ENCODE results near the gene ZNF599. TPM values are rescaled to one million over a fixed set of nuclear protein-coding genes. Genes with fewer than 3 reads are reported as not detected.

The ZNF599 gene
- polyA plus RNA-seq, 1 donor from 2014 or later, result 14.9 TPM

DNA sequence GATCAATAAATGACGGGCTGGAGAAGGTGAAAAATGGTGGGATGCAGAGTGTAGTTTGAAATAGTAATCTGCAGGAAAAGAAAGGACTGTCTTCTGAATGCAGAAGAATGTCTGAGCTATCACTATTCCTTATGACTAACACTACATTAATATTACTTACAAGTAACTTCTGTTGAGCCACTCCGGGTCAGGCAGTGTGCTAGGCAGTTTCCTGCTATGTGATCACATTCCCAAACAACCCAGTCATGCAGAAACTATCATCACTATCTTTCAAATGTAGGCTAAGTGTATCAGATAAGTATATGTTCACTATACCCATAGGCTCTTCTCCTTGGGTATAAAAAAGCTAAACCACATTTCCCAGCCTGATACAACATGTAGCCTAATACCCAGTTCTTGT, 6.6 kb downstream of the ZNF599 start:
- no peaks in the 10 kb centered on the region for H3F3A ChIP-seq (ENCODE audit: insufficient read depth, low read length, poor library complexity, severe bottlenecking)
- H3K9me3 ChIP-seq (ENCODE audit: low read length), result peaks cover 5% of the 10 kb centered on the region
- H3K36me3 ChIP-seq (ENCODE audit: insufficient read depth, low read length), result peaks cover 37% of the 10 kb centered on the region
- H3K27ac ChIP-seq (ENCODE audit: low read length), result no peak overlapping the region
- no peaks in the 10 kb centered on the region for H4K20me1 ChIP-seq (ENCODE audit: insufficient read depth)
- H2AFZ ChIP-seq (ENCODE audit: low read depth, low read length), result no peak overlapping the region
- H3K27me3 ChIP-seq (ENCODE audit: insufficient read depth, low read depth, low read length), result no peaks in the 10 kb centered on the region
- H3K4me3 ChIP-seq (ENCODE audit: low read length), result no peak overlapping the region
- H3K79me2 ChIP-seq (replicated peaks; ENCODE audit: insufficient read depth, low read length), result peaks cover 2% of the 10 kb centered on the region
- no peak overlapping the region for H3K9ac ChIP-seq (ENCODE audit: low read length)
- no peaks in the 10 kb centered on the region for H3K9me2 ChIP-seq (ENCODE audit: insufficient read depth, low read length)
- no peak for TF ChIP-seq RAD21 (conservative IDR thresholded peaks at IDR 0.05)
- TF ChIP-seq, protein P1, sequence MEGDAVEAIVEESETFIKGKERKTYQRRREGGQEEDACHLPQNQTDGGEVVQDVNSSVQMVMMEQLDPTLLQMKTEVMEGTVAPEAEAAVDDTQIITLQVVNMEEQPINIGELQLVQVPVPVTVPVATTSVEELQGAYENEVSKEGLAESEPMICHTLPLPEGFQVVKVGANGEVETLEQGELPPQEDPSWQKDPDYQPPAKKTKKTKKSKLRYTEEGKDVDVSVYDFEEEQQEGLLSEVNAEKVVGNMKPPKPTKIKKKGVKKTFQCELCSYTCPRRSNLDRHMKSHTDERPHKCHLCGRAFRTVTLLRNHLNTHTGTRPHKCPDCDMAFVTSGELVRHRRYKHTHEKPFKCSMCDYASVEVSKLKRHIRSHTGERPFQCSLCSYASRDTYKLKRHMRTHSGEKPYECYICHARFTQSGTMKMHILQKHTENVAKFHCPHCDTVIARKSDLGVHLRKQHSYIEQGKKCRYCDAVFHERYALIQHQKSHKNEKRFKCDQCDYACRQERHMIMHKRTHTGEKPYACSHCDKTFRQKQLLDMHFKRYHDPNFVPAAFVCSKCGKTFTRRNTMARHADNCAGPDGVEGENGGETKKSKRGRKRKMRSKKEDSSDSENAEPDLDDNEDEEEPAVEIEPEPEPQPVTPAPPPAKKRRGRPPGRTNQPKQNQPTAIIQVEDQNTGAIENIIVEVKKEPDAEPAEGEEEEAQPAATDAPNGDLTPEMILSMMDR (IDR thresholded peaks at IDR 0.05; ENCODE audit: poor library complexity, severe bottlenecking), result no peak
- no peak for TF ChIP-seq MXI1 (conservative IDR thresholded peaks at IDR 0.05; ENCODE audit: poor library complexity, severe bottlenecking)
- TF ChIP-seq EZH2 (IDR thresholded peaks at IDR 0.05; ENCODE audit: borderline replicate concordance, insufficient read depth, low read length, poor library complexity, severe bottlenecking), result no peak
- no peak for TF ChIP-seq EP300 (conservative IDR thresholded peaks at IDR 0.05; ENCODE audit: poor library complexity, severe bottlenecking)
- TF ChIP-seq, protein P2, sequence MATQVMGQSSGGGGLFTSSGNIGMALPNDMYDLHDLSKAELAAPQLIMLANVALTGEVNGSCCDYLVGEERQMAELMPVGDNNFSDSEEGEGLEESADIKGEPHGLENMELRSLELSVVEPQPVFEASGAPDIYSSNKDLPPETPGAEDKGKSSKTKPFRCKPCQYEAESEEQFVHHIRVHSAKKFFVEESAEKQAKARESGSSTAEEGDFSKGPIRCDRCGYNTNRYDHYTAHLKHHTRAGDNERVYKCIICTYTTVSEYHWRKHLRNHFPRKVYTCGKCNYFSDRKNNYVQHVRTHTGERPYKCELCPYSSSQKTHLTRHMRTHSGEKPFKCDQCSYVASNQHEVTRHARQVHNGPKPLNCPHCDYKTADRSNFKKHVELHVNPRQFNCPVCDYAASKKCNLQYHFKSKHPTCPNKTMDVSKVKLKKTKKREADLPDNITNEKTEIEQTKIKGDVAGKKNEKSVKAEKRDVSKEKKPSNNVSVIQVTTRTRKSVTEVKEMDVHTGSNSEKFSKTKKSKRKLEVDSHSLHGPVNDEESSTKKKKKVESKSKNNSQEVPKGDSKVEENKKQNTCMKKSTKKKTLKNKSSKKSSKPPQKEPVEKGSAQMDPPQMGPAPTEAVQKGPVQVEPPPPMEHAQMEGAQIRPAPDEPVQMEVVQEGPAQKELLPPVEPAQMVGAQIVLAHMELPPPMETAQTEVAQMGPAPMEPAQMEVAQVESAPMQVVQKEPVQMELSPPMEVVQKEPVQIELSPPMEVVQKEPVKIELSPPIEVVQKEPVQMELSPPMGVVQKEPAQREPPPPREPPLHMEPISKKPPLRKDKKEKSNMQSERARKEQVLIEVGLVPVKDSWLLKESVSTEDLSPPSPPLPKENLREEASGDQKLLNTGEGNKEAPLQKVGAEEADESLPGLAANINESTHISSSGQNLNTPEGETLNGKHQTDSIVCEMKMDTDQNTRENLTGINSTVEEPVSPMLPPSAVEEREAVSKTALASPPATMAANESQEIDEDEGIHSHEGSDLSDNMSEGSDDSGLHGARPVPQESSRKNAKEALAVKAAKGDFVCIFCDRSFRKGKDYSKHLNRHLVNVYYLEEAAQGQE (IDR thresholded peaks at IDR 0.05; ENCODE audit: borderline replicate concordance), result no peak
- TF ChIP-seq POLR2AphosphoS5 (IDR thresholded peaks at IDR 0.05), result no peak
- TF ChIP-seq TAF1 (IDR thresholded peaks at IDR 0.05; ENCODE audit: low read depth), result no peak
- TF ChIP-seq SMC3 (conservative IDR thresholded peaks at IDR 0.05; ENCODE audit: poor library complexity), result no peak
- H3K4me2 ChIP-seq (ENCODE audit: low read length), result no peak overlapping the region

DNA sequence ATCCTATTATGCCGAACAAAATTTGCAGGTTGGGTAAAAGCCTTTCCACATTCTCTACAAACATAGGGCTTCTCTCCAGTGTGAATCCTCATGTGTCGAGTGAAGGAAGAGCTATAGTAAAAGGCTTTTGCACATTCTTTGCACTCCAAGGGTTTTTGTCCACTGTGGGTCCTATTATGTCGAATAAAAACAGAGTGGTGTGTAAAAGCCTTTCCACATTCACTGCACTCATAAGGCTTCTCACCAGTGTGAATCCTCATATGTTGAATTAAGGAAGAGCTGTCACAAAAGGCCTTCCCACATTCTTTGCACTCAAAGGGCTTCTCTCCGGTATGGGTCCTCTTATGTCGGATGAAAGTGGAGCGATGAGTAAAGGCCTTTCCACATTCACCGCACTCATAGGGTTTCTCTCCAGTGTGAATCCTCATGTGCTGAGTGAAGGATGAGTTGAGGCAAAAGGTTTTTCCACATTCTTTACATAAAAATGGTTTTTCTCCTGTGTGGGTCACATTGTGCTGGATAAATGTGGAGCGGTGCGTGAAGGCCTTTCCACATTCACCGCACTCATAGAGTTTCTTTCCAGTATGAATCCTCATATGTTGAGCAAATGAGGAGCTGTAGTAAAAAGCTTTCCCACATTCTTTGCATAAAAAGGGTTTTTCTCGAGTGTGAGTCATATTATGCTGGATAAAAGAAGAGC, 13.6 kb downstream of the ZNF599 start:
- peaks cover 45% of the 10 kb centered on the region for H3K36me3 ChIP-seq (ENCODE audit: insufficient read depth, low read length)

More for the DNA sequence above, 13.6 kb downstream of the ZNF599 start:
- no peak for TF ChIP-seq RAD21 (conservative IDR thresholded peaks at IDR 0.05)
- no peak for TF ChIP-seq MXI1 (conservative IDR thresholded peaks at IDR 0.05; ENCODE audit: poor library complexity, severe bottlenecking)
- TF ChIP-seq, protein P2 (IDR thresholded peaks at IDR 0.05; ENCODE audit: borderline replicate concordance), result no peak
- TF ChIP-seq, protein P1 (IDR thresholded peaks at IDR 0.05; ENCODE audit: poor library complexity, severe bottlenecking), result no peak
- no peak for TF ChIP-seq EZH2 (IDR thresholded peaks at IDR 0.05; ENCODE audit: borderline replicate concordance, insufficient read depth, low read length, poor library complexity, severe bottlenecking)
- no peak for TF ChIP-seq TAF1 (IDR thresholded peaks at IDR 0.05; ENCODE audit: low read depth)
- TF ChIP-seq POLR2AphosphoS5 (IDR thresholded peaks at IDR 0.05), result no peak
- no peak for TF ChIP-seq EP300 (conservative IDR thresholded peaks at IDR 0.05; ENCODE audit: poor library complexity, severe bottlenecking)
- TF ChIP-seq SMC3 (conservative IDR thresholded peaks at IDR 0.05; ENCODE audit: poor library complexity), result no peak
- no peaks in the 10 kb centered on the region for H4K20me1 ChIP-seq (ENCODE audit: insufficient read depth)
- H3K9me3 ChIP-seq (ENCODE audit: low read length), result peaks cover 41% of the 10 kb centered on the region
- no peaks in the 10 kb centered on the region for H3K9me2 ChIP-seq (ENCODE audit: insufficient read depth, low read length)
- H3F3A ChIP-seq (ENCODE audit: insufficient read depth, low read length, poor library complexity, severe bottlenecking), result no peaks in the 10 kb centered on the region
- no peak overlapping the region for H3K9ac ChIP-seq (ENCODE audit: low read length)
- no peak overlapping the region for H3K27ac ChIP-seq (ENCODE audit: low read length)
- H3K4me2 ChIP-seq (ENCODE audit: low read length), result no peak overlapping the region
- no peaks in the 10 kb centered on the region for H3K79me2 ChIP-seq (replicated peaks; ENCODE audit: insufficient read depth, low read length)
- H2AFZ ChIP-seq (ENCODE audit: low read depth, low read length), result no peak overlapping the region
- H3K27me3 ChIP-seq (ENCODE audit: insufficient read depth, low read depth, low read length), result no peaks in the 10 kb centered on the region
- no peak overlapping the region for H3K4me3 ChIP-seq (ENCODE audit: low read length)
